ENCODE measurements around the gene OSBPL5.

Gene OSBPL5

GRCh38 chr11:3176487-3176886, 11.4 kb upstream of the OSBPL5 start:
- TF ChIP-seq ZBTB7A (IDR thresholded peaks at IDR 0.05; ENCODE audit: low read depth) (no peak), CEBPB (IDR thresholded peaks at IDR 0.05) (no peak), REST (IDR thresholded peaks at IDR 0.05; ENCODE audit: low read depth) (no peak), USF1 (IDR thresholded peaks at IDR 0.05) (no peak), EGR1 (IDR thresholded peaks at IDR 0.05) (no peak), RAD21 (IDR thresholded peaks at IDR 0.05; ENCODE audit: low read depth) (no peak), FOXM1 (IDR thresholded peaks at IDR 0.05; ENCODE audit: borderline replicate concordance, low read depth) (no peak), TAF1 (IDR thresholded peaks at IDR 0.05; ENCODE audit: low read depth) (no peak), NFIC (IDR thresholded peaks at IDR 0.05) (no peak), EP300 (IDR thresholded peaks at IDR 0.05; ENCODE audit: borderline replicate concordance) (no peak), CREB1 (IDR thresholded peaks at IDR 0.05; ENCODE audit: low read depth) (no peak), TCF12 (IDR thresholded peaks at IDR 0.05; ENCODE audit: low read depth) (no peak), TEAD4 (IDR thresholded peaks at IDR 0.05) (no peak)
- TF ChIP-seq, protein P1, sequence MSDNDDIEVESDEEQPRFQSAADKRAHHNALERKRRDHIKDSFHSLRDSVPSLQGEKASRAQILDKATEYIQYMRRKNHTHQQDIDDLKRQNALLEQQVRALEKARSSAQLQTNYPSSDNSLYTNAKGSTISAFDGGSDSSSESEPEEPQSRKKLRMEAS (IDR thresholded peaks at IDR 0.05): no peak

DNA sequence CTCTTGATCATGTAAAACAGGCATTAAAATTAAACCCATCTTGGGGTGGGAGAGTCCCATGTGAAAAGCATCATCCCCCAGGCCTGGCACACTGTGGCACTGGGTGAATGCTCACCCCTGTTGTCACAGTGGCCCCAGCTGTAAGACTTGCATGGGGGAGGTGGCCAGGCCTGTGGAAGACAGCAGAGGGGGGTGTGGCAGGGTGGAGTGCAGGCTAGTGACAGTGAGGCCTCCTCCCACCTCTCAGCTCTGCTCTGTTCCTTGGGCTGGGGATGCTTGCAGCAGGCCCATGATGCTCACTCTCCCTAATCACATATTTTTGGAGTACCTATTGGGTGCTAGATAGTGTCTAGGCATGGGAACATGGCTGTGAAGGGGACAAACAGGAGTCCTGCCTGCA, 10.1 kb upstream of the OSBPL5 start:
- TF ChIP-seq TEAD4 (IDR thresholded peaks at IDR 0.05) (no peak), CEBPB (IDR thresholded peaks at IDR 0.05) (no peak), YY1 (IDR thresholded peaks at IDR 0.05; ENCODE audit: low read depth) (no peak)

- no peak for TF ChIP-seq YY1 (IDR thresholded peaks at IDR 0.05; ENCODE audit: low read depth)
- TF ChIP-seq REST (IDR thresholded peaks at IDR 0.05; ENCODE audit: low read depth): no peak
- no peak for TF ChIP-seq TCF12 (IDR thresholded peaks at IDR 0.05; ENCODE audit: low read depth)
- TF ChIP-seq NFIC (IDR thresholded peaks at IDR 0.05): no peak
- TF ChIP-seq FOXM1 (IDR thresholded peaks at IDR 0.05; ENCODE audit: borderline replicate concordance, low read depth): no peak
- no peak for TF ChIP-seq EP300 (IDR thresholded peaks at IDR 0.05; ENCODE audit: borderline replicate concordance)
- no peak for TF ChIP-seq CREB1 (IDR thresholded peaks at IDR 0.05; ENCODE audit: low read depth)
Measured at GRCh38 chr11:3174387-3174786, 9.3 kb upstream of the OSBPL5 start.

GRCh38 chr11:3173795-3174194, 8.7 kb upstream of the OSBPL5 start:
- TF ChIP-seq CREB1 (IDR thresholded peaks at IDR 0.05; ENCODE audit: low read depth) (no peak), ZBTB7A (IDR thresholded peaks at IDR 0.05; ENCODE audit: low read depth) (no peak), EGR1 (IDR thresholded peaks at IDR 0.05) (no peak)

- TF ChIP-seq EP300 (IDR thresholded peaks at IDR 0.05; ENCODE audit: borderline replicate concordance) (no peak), RAD21 (IDR thresholded peaks at IDR 0.05; ENCODE audit: low read depth) (no peak), TAF1 (IDR thresholded peaks at IDR 0.05; ENCODE audit: low read depth) (no peak), REST (IDR thresholded peaks at IDR 0.05; ENCODE audit: low read depth) (no peak), USF1 (IDR thresholded peaks at IDR 0.05) (no peak), YY1 (IDR thresholded peaks at IDR 0.05; ENCODE audit: low read depth) (no peak), NFIC (IDR thresholded peaks at IDR 0.05) (no peak)
Measured at GRCh38 chr11:3171931-3172560, 6.9 kb upstream of the OSBPL5 start.

Measured in Ishikawa (cell line).